ENCODE measurements around the gene ZBTB21.

- TF ChIP-seq SUZ12 (IDR thresholded peaks at IDR 0.05; ENCODE audit: extremely low read depth, insufficient read depth, insufficient read length): no peak
- no peak for TF ChIP-seq ZNF274 (IDR thresholded peaks at IDR 0.05; ENCODE audit: low read depth, low read length)
- no peak for TF ChIP-seq YY1 (IDR thresholded peaks at IDR 0.05; ENCODE audit: insufficient read depth, insufficient read length)
Measured at GRCh38 chr21:42019101-42019605, 9.0 kb upstream of the ZBTB21 start.
